HG03159 (cell line): ENCODE data around the gene SEPTIN12.

Experiments used
- ATAC-seq: cut with Tn5 transposase; IDR thresholded peaks from one replicate; pipeline ENCODE4 v1.9.1; 2021; ENCODE audit warnings: mild to moderate bottlenecking, moderate library complexity; ENCODE audit not compliant: unreplicated experiment

SEPTIN12 gene, protein sequence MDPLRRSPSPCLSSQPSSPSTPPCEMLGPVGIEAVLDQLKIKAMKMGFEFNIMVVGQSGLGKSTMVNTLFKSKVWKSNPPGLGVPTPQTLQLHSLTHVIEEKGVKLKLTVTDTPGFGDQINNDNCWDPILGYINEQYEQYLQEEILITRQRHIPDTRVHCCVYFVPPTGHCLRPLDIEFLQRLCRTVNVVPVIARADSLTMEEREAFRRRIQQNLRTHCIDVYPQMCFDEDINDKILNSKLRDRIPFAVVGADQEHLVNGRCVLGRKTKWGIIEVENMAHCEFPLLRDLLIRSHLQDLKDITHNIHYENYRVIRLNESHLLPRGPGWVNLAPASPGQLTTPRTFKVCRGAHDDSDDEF

DNA sequence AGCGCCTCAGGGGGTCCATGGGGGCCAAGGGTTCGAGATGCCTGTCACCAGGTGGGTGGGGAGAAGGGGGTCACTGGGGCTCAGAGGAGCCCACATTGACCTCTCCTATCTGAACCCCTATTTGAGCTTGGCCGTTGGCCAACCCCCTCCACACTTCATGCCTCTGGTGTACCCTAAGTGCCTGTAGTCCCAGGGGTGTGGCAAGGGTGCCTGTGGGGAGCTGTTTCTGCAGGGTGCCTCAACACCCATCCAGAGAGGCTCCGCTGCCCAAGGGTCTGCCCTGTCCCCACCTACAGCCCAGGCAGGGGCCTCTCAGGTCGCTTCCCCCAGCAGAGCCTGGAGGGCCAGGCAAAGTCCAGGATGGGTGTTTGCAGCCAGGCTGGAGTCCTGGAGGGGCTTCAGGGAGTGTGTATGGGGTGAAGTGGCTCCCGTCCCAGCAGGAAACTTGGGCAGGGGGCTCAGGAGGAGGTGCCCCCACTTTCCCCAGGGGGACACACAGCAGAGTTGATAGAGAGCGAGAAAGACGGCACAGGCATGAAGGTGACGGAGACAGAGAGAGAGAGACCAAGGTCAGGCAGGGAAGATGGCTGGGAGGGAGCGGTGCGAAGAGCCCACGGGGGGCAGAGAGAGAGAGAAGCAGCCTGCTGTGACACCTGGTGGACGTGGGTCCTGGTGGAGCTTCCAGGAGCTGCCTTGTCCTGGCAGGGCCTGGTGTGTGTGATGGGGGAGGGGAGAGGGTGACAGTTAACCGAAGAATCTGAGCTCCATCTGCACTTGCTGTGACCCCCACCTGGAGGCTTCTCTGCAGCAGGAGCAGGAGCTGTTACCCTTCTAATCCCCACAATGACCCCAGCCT is at the start of gene SEPTIN12:
Gene SEPTIN12, minus strand, starts transcription at position 719 of the 856 bp plus-strand sequence. Its CDS starts 700 bp downstream, at position 19.
- no peak for ATAC-seq

DNA sequence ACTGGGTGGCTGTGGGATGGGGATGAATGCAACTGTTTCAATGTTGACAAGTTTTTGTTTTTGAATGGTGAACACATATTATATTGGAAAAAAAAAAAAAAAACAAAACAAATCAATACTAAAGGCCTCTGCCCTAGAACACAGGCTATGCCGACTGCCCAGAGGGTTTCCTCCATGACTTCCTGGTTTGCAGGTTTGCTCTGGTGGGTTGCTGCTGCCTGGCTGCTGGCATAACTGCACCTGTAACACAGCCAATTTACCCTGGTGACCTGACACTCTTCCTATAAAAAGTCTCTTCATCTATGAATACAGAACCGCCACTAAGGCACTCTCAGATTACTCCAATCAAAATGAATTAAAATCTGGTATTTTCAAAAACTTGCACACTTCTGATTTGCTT is 48.6 kb upstream of the SEPTIN12 start:
- no peak for ATAC-seq

DNA sequence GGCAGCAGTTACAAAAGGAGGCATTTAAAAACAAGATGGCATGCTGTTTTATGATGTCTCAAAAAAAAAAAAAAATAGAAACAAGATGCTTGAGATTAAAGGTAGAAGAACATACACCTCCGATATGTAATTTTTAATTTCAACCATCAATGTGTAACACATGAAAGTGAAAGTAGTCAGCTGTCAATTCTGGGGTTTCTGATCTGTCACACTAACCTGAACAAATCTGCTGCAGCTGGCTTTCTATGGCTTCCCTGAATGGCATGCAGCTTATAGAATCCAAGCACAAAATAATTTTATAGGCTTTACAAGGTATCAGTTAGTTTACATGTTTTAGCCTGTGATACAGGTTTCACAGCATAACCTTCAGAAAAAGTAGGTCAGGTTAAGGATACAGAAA is 45.4 kb upstream of the SEPTIN12 start:
- no peak for ATAC-seq

DNA sequence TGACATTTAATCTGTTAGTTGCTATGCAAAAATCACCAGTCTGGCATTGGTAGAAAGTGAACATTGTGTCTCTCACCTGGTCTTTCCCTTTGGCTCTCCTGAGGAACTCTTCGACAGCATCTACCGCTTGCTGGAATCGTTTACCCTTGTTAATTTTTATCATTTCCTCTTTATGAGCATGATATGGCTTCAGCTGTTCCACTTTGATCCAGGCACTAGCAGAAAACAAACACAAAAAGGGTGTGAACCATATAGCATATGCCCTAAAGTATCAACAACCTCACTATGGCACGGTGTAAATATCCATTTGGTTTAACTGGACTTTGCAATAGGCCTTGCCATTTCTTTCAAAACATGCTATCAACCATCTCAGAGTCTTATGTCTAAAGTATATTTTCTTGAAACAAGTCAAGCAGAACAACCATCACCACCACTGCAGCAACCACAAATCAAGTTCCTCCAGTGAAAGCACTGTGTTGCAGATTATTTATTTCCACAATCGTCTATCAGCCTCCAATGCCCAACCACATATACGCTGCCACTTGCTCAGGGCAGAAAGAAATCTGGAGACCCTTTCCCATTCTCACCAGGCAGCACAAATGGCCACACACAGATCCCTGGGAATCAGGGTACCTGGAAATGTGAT is 44.7 kb upstream of the SEPTIN12 start:
- ATAC-seq: no peak

DNA sequence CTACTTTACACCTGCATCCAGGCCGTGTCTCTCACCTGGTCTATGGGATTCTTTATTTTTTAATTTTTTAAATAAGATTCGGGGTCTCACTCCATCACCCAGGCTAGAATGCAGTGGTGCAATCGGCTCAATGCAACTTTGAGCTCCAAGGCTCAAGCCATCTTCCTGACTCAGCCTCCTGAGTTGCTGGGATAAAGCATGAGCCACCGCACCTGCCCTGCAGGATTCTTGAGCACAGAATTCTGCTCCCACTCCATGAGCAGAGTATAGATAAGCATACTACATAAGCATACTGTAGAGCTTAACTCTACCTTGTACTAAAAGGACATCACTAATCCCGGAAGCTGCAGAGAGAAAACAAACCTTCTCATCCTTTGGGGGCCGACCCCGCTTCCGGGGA is 43.5 kb upstream of the SEPTIN12 start:
- no peak for ATAC-seq

GRCh38 chr16:4830408-4830807 is 42.3 kb upstream of the SEPTIN12 start:
- ATAC-seq: no peak

DNA sequence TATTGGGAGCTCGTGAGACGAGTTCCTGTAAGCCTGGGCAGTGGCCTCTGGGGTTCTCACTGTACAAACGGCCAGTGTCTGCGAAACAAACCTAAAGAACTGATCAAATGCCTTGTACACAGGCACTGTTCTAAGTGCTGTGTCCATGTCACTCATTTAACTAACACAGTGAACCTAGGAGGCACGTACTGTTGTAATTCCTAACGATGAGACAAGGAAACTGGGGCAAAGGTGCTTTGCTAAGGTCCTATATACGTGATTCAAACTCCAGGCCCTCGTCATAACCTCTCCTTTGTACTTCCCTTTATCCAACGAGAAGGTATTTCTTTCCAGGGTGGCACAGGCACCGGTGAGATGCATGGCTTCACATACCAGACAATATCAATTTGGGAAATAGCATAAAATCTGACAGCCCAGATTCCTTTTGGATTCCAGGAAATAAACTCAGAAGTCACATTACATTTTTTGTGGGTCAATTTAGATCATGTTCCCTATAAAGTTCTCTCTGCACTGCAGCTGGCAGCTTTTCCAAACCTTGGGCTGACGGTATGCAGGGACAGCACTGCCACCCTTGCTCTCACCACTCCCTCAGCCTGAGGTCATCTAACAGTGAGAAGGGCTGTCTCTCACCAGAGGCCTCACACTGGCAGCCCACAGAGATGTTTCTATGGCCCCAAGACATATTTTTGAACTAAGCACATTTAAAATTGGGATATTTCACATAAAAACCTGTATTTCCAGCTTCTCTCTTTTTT is 40.6 kb upstream of the SEPTIN12 start:
- no peak for ATAC-seq

GRCh38 chr16:4826980-4827379 is 38.8 kb upstream of the SEPTIN12 start:
- no peak for ATAC-seq

DNA sequence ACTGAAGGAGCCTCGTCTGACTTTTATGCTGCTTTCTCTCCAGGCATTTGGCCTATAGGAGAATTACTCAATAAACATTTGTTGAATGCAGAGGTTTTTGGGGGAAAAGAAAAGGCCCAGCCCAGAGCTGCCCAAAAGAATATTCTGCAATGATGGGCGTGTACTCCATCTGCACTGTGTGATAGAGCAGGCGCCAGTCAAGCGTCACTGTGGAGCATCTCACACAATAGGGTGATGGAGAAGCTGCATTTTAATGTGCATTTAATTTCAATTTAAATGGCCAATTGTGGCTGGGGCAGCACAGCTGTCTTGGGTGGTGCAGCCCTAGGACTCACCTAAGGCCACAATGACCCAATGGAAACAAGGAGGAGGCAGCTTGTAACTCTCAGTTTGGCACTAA is 38.4 kb upstream of the SEPTIN12 start:
- ATAC-seq: no peak

DNA sequence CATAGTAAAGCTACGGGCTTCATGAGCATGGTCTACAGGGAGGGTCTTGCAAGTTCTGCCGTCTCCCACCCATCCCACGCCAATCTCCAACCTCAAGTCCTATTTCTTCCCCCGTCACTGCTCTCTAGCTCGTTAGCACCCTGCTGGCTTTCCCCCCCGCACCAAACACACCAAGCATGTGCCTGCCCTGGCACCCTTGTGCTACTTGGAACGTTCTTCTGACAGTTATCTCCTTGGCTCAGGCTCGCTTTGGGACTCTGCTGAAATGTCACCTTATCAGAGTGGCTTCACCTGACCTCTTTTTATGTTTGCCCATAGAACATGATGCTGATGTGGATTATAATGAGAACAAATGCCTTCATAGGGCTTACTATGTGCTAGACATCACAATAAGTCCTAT is 37.1 kb upstream of the SEPTIN12 start:
- no peak for ATAC-seq

GRCh38 chr16:4820652-4821051 is 32.5 kb upstream of the SEPTIN12 start:
- ATAC-seq: no peak

- ATAC-seq: no peak
Observed at GRCh38 chr16:4814542-4815173, 26.5 kb upstream of the SEPTIN12 start.

DNA sequence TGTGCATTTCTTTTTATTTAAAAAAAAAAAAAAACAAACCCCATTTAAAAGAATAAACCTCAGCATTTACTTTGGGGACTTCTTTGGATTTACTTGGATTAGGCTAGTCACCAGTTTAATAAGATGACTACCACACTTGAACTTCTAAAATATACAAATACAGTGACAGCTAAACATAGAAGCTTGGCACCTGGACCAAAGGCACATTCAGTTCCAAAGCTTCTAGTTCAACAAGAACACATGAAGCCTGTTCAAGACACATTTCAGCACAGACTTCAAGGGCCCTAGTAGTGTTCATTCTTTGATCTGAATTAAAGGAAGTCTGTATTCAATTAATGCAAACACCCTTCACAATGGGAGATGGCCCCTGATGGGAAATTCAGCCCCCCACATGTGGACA is 25.9 kb upstream of the SEPTIN12 start:
- ATAC-seq: no peak

DNA sequence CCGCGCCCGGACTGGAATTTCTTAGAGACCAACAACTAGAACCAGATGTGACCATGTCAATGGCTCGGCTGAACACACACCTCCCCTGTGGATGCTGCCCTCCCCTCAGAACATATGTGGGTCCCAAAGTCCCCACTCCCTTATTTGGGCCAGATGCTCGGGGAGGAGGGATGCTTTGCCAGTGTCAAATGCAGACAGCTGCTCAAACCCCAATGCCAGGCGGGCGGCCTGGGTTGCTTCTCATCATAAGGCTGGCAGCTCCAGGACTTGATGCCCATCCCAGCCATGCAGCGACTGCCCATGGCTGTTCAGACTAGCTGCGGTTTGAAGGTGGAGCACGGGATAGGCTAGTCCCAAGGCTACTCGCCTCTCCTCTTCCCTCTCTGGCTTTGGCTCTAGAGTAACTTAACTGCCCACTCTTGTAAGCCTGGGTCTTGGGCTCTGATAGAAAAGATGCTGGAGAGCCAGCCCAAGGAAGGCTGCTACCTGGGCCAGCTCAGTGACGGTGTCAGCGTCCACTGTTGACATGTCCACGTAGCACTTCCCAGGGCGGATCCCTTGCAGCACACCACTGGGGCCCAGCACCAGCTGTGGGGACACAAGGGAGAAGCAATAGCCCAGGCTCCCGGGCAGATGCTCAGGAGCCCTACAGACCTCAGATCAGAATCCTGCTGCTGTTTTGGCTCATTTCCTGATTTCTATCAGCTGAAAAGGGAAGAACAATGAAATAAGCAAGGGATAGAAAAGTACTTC is 25.3 kb upstream of the SEPTIN12 start:
- ATAC-seq: no peak

GRCh38 chr16:4811773-4812172 is 23.6 kb upstream of the SEPTIN12 start:
- ATAC-seq: no peak

DNA sequence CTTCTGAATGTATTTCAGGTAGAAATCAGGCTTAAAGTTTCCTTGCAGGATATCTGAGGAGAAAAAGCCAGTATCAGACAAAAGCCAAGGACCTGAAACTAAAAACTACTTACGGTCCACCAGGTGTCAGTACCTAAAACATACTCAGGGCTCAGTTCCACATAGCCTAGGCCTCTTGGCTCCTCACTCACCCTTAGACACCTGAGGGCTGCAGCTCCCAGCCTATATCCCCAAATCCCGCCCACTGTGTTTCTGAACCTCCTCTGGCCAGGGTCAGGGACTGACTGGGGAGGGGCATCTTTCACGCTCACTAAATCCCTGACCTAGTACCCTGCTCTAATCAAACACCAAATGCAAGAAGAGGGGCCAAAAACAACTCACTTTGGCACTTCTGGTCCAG is 23.1 kb upstream of the SEPTIN12 start:
- ATAC-seq: no peak

GRCh38 chr16:4806280-4806679 is 18.1 kb upstream of the SEPTIN12 start:
- ATAC-seq: no peak

GRCh38 chr16:4805231-4805630 is 17.1 kb upstream of the SEPTIN12 start:
- ATAC-seq: no peak

DNA sequence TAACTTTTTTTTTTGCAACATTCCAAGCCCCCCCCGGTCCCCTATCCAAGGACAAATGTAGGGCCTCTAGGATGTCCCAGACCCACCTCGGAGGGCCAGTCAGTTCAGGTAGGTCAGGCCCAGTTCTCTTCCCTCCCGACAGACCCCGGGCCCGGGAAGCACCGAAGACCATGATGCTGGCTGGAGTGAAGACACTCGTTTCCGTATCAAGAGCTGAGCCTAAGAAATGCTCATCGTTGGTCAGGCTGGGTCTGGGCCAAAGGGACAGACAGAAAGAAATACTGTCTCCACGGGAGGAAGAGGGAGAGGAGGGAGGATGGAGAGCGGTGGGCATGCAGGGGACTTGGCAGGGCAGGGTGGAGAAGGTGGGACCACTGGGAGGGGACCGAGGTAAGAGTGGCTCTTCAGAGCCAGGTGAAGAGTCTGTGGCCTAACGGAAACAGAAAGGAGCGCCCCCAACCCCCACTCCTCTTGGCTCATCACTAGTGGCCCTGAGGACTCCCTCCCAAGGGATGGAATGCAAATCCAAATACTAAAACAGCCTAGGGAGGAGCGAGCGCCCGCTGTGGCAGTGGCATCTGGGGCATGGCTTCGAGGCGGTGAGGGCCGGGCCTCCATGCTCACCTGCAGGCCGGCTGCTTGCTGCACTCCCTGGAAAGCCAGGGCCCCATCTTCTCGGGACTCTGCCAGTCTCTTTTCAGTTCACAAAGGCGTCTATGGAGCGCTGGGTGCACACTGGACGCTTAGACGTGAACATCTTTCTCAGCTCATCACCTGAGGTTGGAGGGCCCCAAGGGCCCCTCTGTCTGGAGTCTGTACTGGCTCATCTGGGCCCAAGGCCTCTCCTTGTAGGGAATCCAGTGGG is 16.0 kb upstream of the SEPTIN12 start:
- ATAC-seq: no peak
